ENCODE data around the gene NARS2. TPM values are rescaled to one million over a fixed set of nuclear protein-coding genes. Genes with fewer than 3 reads are reported as not detected.

Gene NARS2
- total RNA-seq, 1 experiment from 2014 or later, result 46.7 TPM

DNA sequence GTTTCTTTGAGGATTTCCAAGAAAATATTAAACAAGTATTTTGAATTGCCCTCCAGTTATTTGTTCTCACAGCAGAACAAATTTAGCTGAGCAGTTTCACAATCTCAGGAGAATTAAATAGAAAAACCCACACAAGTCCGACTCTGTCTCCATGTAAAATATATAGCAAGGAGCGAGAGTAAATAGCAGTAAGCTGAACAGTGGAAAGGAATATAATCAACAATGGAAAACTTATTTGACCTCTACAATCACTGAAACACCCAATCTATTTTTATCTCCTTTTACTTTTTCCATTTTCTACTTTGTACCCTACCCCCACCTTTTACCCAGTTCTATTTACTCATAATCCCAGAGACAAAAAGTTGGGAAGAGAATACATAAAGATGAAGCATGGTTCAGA lies 34.4 kb downstream of the NARS2 start:
- no peak for TF ChIP-seq EZH2 (IDR thresholded peaks at IDR 0.05; ENCODE audit: borderline replicate concordance, low read depth, low read length, poor library complexity, severe bottlenecking)
- TF ChIP-seq, protein P1, sequence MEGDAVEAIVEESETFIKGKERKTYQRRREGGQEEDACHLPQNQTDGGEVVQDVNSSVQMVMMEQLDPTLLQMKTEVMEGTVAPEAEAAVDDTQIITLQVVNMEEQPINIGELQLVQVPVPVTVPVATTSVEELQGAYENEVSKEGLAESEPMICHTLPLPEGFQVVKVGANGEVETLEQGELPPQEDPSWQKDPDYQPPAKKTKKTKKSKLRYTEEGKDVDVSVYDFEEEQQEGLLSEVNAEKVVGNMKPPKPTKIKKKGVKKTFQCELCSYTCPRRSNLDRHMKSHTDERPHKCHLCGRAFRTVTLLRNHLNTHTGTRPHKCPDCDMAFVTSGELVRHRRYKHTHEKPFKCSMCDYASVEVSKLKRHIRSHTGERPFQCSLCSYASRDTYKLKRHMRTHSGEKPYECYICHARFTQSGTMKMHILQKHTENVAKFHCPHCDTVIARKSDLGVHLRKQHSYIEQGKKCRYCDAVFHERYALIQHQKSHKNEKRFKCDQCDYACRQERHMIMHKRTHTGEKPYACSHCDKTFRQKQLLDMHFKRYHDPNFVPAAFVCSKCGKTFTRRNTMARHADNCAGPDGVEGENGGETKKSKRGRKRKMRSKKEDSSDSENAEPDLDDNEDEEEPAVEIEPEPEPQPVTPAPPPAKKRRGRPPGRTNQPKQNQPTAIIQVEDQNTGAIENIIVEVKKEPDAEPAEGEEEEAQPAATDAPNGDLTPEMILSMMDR (conservative IDR thresholded peaks at IDR 0.05; ENCODE audit: low read depth, low read length), result no peak
- no peak for DNase-seq (ENCODE audit: low spot score)
- no TSS peak for BruUV-seq (replicated peaks)
- Histone ChIP-seq H3K36me3 (ENCODE audit: insufficient read depth, low read length, poor library complexity, severe bottlenecking) (no peaks in the 10 kb centered on the region), H3K9me3 (ENCODE audit: low read depth, low read length, poor library complexity, severe bottlenecking) (no peaks in the 10 kb centered on the region), H3K27ac (ENCODE audit: low read depth, low read length, poor library complexity, severe bottlenecking) (no peak overlapping the region), H3K4me3 (ENCODE audit: low read depth, low read length, poor library complexity, severe bottlenecking) (no peak overlapping the region), H3K4me1 (ENCODE audit: insufficient read depth, low read length, poor library complexity, severe bottlenecking) (peaks cover 6% of the 10 kb centered on the region), H3K27me3 (replicated peaks; ENCODE audit: insufficient read depth, low read depth, low read length, poor library complexity) (no peaks in the 10 kb centered on the region)
- intact Hi-C loops (cut with micrococcal nuclease; ENCODE audit: unreplicated experiment), result no loop called here
- CTCF ChIA-PET, result no interaction called here
- POLR2A ChIA-PET (ENCODE audit: low non-redundant PET), result no interaction called here

DNA sequence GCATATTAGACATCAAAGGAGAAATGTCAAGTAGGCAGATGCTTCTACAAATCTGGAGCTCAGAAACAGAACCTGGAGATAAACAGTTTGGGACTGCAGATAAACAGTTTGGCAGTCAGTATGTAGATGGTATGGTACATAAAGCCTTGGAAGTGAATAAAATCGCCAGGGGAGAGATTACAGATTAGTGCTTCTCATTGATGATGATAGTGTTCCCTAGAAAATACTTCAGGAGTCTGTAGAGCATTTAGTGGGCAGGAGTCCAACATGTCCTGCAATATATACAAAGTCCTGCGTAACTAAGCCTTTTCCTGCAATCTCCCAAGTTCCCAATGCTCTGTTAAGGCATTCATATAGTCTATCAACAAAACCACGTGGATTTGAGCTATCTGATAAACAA lies 35.2 kb downstream of the NARS2 start:
- Histone ChIP-seq H3K4me1 (ENCODE audit: insufficient read depth, low read length, poor library complexity, severe bottlenecking) (peaks cover 6% of the 10 kb centered on the region), H3K9me3 (ENCODE audit: low read depth, low read length, poor library complexity, severe bottlenecking) (no peaks in the 10 kb centered on the region), H3K4me3 (ENCODE audit: low read depth, low read length, poor library complexity, severe bottlenecking) (no peak overlapping the region), H3K36me3 (ENCODE audit: insufficient read depth, low read length, poor library complexity, severe bottlenecking) (no peaks in the 10 kb centered on the region), H3K27me3 (replicated peaks; ENCODE audit: insufficient read depth, low read depth, low read length, poor library complexity) (no peaks in the 10 kb centered on the region), H3K27ac (ENCODE audit: low read depth, low read length, poor library complexity, severe bottlenecking) (no peak overlapping the region)
- BruUV-seq (replicated peaks), result no TSS peak
- no peak for DNase-seq (ENCODE audit: low spot score)
- TF ChIP-seq, protein P1 (conservative IDR thresholded peaks at IDR 0.05; ENCODE audit: low read depth, low read length), result no peak
- no peak for TF ChIP-seq EZH2 (IDR thresholded peaks at IDR 0.05; ENCODE audit: borderline replicate concordance, low read depth, low read length, poor library complexity, severe bottlenecking)
- ChIA-PET CTCF (interaction anchor here (0.8 kb wide), 1 partner anchor 14 kb away, joined by 8 read pairs; no protein-coding TSS in a partner anchor), POLR2A (ENCODE audit: low non-redundant PET) (no interaction called here)
- intact Hi-C loops (cut with micrococcal nuclease; ENCODE audit: unreplicated experiment), result no loop called here

- H3K36me3 ChIP-seq (ENCODE audit: insufficient read depth, low read length, poor library complexity, severe bottlenecking), result no peaks in the 10 kb centered on the region
- H3K4me3 ChIP-seq (ENCODE audit: low read depth, low read length, poor library complexity, severe bottlenecking), result no peak overlapping the region
- BruUV-seq (replicated peaks), result no TSS peak
- TF ChIP-seq, protein P1 (conservative IDR thresholded peaks at IDR 0.05; ENCODE audit: low read depth, low read length), result no peak
- TF ChIP-seq EZH2 (IDR thresholded peaks at IDR 0.05; ENCODE audit: borderline replicate concordance, low read depth, low read length, poor library complexity, severe bottlenecking), result no peak
- POLR2A ChIA-PET (ENCODE audit: low non-redundant PET), result no interaction called here
- H3K9me3 ChIP-seq (ENCODE audit: low read depth, low read length, poor library complexity, severe bottlenecking), result no peaks in the 10 kb centered on the region
- no peak for DNase-seq (ENCODE audit: low spot score)
- peaks cover 3% of the 10 kb centered on the region for H3K4me1 ChIP-seq (ENCODE audit: insufficient read depth, low read length, poor library complexity, severe bottlenecking)
- H3K27ac ChIP-seq (ENCODE audit: low read depth, low read length, poor library complexity, severe bottlenecking), result no peak overlapping the region
- CTCF ChIA-PET, result no interaction called here
- no peaks in the 10 kb centered on the region for H3K27me3 ChIP-seq (replicated peaks; ENCODE audit: insufficient read depth, low read depth, low read length, poor library complexity)
- intact Hi-C loops (cut with micrococcal nuclease; ENCODE audit: unreplicated experiment), result no loop called here
Observed at GRCh38 chr11:78536933-78537332, 37.7 kb downstream of the NARS2 start.
